Liver (tissue), 3 donors: Measurements from ENCODE around the gene ZNF226.

Experiments used
- HNF4A ChIP-seq, 2 donors: conservative IDR thresholded peaks; 2 replicates each; pipeline ENCODE4 v1.6.1; 2016; ENCODE audit warnings: antibody characterized with exemption in 2 of 2, mild to moderate bottlenecking in 2 of 2
- JUND ChIP-seq, 2 donors: IDR thresholded peaks; 2 replicates each; pipeline ENCODE4 v1.6.1; 2016; ENCODE audit warnings: antibody characterized with exemption in 2 of 2
- MAX ChIP-seq: IDR thresholded peaks from 2 replicates; pipeline ENCODE4 v1.6.1; 2016; ENCODE audit warnings: antibody characterized with exemption
- RAD21 ChIP-seq, 2 donors: IDR thresholded peaks; 2 replicates each; pipeline ENCODE4 v1.6.1; 2016; ENCODE audit warnings: antibody characterized with exemption in 2 of 2, mild to moderate bottlenecking in 2 of 2
- REST ChIP-seq: IDR thresholded peaks from 2 replicates; pipeline ENCODE4 v1.6.1; 2016; ENCODE audit warnings: antibody characterized with exemption, mild to moderate bottlenecking
- TAF1 ChIP-seq: conservative IDR thresholded peaks from 2 replicates; pipeline ENCODE4 v1.6.1; 2016; ENCODE audit warnings: antibody characterized with exemption, mild to moderate bottlenecking
- YY1 ChIP-seq: IDR thresholded peaks from 2 replicates; pipeline ENCODE4 v1.6.1; 2016; ENCODE audit warnings: antibody characterized with exemption, mild to moderate bottlenecking
- TF ChIP-seq, protein P1 (sequence below): fragments of 150-350 bp; IDR thresholded peaks from 2 replicates; pipeline ENCODE4 v1.5.1; 2017; ENCODE audit warnings: improper control_type of control experiment, low read depth, low read length; ENCODE audit not compliant: missing input control
- TF ChIP-seq, protein P2 (sequence below): IDR thresholded peaks from 2 replicates; pipeline ENCODE4 v1.6.1; 2016; ENCODE audit warnings: antibody characterized with exemption
- donor health status: healthy.
- donor health status: healthy.

GRCh38 chr19:44182145-44182544, 17.2 kb downstream of the ZNF226 start:
- TF ChIP-seq, protein P1, sequence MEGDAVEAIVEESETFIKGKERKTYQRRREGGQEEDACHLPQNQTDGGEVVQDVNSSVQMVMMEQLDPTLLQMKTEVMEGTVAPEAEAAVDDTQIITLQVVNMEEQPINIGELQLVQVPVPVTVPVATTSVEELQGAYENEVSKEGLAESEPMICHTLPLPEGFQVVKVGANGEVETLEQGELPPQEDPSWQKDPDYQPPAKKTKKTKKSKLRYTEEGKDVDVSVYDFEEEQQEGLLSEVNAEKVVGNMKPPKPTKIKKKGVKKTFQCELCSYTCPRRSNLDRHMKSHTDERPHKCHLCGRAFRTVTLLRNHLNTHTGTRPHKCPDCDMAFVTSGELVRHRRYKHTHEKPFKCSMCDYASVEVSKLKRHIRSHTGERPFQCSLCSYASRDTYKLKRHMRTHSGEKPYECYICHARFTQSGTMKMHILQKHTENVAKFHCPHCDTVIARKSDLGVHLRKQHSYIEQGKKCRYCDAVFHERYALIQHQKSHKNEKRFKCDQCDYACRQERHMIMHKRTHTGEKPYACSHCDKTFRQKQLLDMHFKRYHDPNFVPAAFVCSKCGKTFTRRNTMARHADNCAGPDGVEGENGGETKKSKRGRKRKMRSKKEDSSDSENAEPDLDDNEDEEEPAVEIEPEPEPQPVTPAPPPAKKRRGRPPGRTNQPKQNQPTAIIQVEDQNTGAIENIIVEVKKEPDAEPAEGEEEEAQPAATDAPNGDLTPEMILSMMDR: no peak
- TF ChIP-seq RAD21 (IDR thresholded peaks at IDR 0.05) (no peak), MAX (no peak), REST (no peak), TAF1 (no peak), HNF4A (conservative IDR thresholded peaks at IDR 0.05) (no peak), JUND (IDR thresholded peaks at IDR 0.05) (no peak), YY1 (no peak)
- TF ChIP-seq, protein P2, sequence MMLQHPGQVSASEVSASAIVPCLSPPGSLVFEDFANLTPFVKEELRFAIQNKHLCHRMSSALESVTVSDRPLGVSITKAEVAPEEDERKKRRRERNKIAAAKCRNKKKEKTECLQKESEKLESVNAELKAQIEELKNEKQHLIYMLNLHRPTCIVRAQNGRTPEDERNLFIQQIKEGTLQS: no peak
